ENCODE measurements around the gene ZNF611. TPM values are rescaled to one million over a fixed set of nuclear protein-coding genes. Genes with fewer than 3 reads are reported as not detected.
A peak's percentile ranks its signal among the peaks of the same experiment; 100 is the strongest.
"Not testable (repeated sequence)": the region's sequence is repeated elsewhere in the genome, so short reads cannot be mapped to it uniquely, and the experiment has no call there.

ZNF611 gene
- total RNA-seq, 4 donors from 2014 or later = 7.2 to 29.7 (median 25.0) TPM

DNA sequence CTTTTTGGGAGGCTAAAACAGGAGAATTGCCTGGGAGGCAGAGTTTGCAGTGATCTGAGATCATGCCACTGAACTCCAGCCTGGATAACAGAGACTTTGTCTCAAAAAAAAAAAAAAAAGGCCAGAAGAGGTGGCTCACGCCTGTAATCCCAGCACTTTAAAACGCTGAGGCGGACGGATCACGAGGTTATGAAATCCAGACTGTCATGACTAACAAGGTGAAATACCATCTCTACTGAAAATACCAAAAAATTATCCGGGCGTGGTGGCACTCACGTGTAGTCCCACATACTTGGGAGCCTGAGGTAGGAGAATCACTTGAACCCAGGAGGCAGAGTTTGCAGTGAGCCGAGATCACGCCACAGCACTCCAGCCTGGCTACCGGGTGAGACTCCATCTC, 39.9 kb downstream of the ZNF611 start:
- H3K27me3 ChIP-seq = no peaks in the 10 kb centered on the region
- H3K36me3 ChIP-seq = no peaks in the 10 kb centered on the region
- H3K4me1 ChIP-seq = no peaks in the 10 kb centered on the region
- no peaks in the 10 kb centered on the region for H3K9me3 ChIP-seq
- intact Hi-C loops (cut with DNase I; ENCODE audit: low total_unique reads) = no loop called here
- no peak for TF ChIP-seq POLR2A (IDR thresholded peaks at IDR 0.05)
- TF ChIP-seq, protein P1, sequence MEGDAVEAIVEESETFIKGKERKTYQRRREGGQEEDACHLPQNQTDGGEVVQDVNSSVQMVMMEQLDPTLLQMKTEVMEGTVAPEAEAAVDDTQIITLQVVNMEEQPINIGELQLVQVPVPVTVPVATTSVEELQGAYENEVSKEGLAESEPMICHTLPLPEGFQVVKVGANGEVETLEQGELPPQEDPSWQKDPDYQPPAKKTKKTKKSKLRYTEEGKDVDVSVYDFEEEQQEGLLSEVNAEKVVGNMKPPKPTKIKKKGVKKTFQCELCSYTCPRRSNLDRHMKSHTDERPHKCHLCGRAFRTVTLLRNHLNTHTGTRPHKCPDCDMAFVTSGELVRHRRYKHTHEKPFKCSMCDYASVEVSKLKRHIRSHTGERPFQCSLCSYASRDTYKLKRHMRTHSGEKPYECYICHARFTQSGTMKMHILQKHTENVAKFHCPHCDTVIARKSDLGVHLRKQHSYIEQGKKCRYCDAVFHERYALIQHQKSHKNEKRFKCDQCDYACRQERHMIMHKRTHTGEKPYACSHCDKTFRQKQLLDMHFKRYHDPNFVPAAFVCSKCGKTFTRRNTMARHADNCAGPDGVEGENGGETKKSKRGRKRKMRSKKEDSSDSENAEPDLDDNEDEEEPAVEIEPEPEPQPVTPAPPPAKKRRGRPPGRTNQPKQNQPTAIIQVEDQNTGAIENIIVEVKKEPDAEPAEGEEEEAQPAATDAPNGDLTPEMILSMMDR (IDR thresholded peaks at IDR 0.05) = no peak
- no peak for DNase-seq
- H3K4me3 ChIP-seq = no peak overlapping the region
- no peak overlapping the region for H3K27ac ChIP-seq

DNA sequence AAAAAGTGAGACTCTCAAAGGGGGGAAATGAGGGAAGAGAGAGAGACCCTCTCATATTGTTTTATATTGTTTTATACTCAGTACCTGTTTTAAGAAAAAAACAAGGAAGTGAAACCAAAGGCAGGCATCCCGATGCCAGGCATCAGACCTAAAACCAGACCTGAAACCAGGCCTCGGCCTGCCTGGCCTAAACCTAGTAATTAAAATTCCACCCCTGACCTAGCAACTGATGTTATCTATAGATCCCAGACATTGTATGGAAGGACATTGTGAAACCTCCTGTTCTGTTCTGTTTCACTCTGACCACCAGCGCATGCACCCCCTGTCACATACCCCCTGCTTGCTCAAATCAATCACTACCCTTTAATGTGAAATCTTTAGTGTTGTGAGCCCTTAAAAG, 40.6 kb downstream of the ZNF611 start:
- H3K4me3 ChIP-seq; H3K4me1 ChIP-seq; intact Hi-C loops (cut with DNase I; ENCODE audit: low total_unique reads); H3K36me3 ChIP-seq; H3K27ac ChIP-seq; H3K9me3 ChIP-seq; DNase-seq; H3K27me3 ChIP-seq: not testable (repeated sequence)

DNA sequence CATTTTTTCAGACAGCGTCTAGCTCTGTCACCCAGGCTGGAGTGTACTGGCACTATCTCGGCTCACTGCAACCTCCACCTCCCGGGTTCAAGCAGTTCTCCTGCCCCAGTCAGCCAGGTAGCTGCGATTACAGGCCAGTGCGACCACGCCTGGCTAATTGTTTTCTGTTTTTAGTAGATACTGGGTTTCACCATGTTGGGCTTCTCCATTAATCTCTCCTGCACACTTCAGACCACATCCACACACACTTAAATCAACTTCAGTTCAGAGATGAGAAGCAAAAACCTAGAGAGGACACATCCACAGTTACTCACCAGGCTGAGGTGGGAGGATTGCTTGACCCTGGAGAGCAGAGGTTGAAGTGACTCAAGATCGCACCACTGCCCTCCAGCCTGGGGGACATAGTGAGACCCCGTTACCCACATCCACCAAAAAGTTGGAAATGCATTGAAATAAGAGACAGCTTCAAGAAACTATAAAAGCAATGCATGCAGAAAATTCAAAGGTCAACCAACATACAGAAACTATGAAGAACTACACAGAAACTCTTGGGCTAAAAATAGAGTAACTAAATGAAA, 42.3 kb downstream of the ZNF611 start:
- no peaks in the 10 kb centered on the region for H3K9me3 ChIP-seq
- H3K36me3 ChIP-seq = no peaks in the 10 kb centered on the region
- H3K4me3 ChIP-seq = no peak overlapping the region
- DNase-seq = no peak
- TF ChIP-seq, protein P1 (IDR thresholded peaks at IDR 0.05) = no peak
- TF ChIP-seq POLR2A (IDR thresholded peaks at IDR 0.05) = no peak
- intact Hi-C loops (cut with DNase I; ENCODE audit: low total_unique reads) = no loop called here
- H3K27me3 ChIP-seq = no peaks in the 10 kb centered on the region
- H3K4me1 ChIP-seq = no peaks in the 10 kb centered on the region
- H3K27ac ChIP-seq = no peak overlapping the region

DNA sequence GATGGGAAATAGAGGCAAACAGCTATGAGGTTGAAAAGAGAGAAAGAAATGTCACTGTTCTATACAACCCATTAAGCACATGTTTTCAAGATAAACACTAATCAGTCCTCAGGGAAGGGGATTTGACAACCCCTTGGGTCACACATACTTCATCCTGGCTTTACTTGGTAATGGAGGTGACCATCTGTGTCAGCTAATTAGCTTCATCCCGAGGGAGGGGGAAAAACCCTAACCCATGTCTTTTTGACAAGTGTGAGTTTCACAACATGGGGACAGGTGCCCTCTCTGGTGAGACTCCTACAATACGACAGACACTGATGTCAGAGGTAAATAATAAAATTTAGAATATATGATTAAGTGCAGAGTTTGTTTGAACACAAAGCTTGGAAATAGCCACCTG, 43.1 kb downstream of the ZNF611 start:
- intact Hi-C loops (cut with DNase I; ENCODE audit: low total_unique reads) = no loop called here
- H3K4me1 ChIP-seq = no peaks in the 10 kb centered on the region
- H3K9me3 ChIP-seq = no peaks in the 10 kb centered on the region
- no peak for DNase-seq
- H3K27me3 ChIP-seq = no peaks in the 10 kb centered on the region
- no peaks in the 10 kb centered on the region for H3K36me3 ChIP-seq
- peak overlapping the region; percentile 88 to 96 for H3K27ac ChIP-seq
- H3K4me3 ChIP-seq = no peak overlapping the region
- no peak for TF ChIP-seq POLR2A (IDR thresholded peaks at IDR 0.05)
- TF ChIP-seq, protein P1 (IDR thresholded peaks at IDR 0.05) = no peak

DNA sequence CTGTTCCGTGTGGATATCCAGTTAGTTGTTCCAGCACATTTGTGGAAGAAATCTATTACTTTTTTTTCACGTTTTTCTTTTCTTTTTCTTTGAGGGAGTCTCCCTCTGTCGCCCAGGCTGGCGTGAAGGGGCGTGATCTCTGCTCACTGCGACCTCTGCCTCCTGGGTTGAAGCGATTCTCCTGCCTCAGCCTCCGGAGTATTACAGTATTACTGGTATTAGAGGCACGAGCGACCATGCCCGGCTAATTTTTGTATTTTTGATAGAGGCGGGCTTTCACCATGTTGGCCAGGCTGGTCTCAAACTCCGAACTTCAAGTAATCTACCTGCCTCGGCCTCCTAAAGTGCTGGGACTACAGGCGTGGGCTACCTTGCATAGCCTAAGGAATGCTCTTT, 43.6 kb downstream of the ZNF611 start:
- Histone ChIP-seq H3K4me3 (peak overlapping the region; percentile 50 to 61), H3K36me3 (no peaks in the 10 kb centered on the region), H3K9me3 (no peaks in the 10 kb centered on the region), H3K27me3 (no peaks in the 10 kb centered on the region), H3K27ac (peak overlapping the region; percentile 88 to 96), H3K4me1 (no peaks in the 10 kb centered on the region)
- no peak for DNase-seq
- intact Hi-C loops (cut with DNase I; ENCODE audit: low total_unique reads) = no loop called here
- TF ChIP-seq POLR2A (IDR thresholded peaks at IDR 0.05) = no peak
- TF ChIP-seq, protein P1 (IDR thresholded peaks at IDR 0.05) = no peak
